ENCODE data around the gene KLHL6.

The KLHL6 gene

DNA sequence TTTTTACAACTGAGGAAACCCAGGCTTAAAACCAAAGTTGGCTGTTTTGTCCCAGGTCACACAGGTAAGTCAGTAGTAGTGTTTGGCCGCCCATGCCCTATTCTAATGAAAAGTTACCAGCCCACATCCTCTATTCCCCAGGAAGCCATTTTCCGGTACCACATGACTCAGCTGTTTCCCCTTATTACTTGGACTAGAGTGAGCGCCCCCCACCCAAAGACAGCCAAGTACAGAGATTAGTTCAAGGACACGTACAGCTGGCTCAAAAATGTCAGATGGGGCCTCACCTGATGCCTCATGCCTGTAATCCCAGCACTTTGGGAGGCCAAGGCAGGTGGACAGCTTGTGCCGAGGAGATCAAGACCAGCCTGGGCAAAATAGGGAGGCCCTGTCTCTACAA is 8.5 kb upstream of the KLHL6 start:
- no peak for DNase-seq (ENCODE audit: low read depth in 2 of 2)

DNA sequence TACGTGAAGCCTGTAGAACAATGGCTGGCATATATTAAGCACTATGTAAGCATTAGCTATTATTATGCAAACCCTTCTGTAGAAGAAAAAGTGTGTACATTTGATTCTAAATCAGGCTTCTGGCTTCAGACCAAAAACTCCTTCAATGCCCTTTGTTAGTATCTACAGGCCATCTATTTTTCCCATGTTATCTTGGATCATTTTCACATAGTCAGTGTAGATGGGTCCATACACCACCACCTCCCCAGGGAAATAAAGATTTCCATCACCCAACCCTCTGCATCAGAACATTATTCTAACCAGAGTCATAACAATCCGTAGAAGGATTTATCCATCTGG is 8.0 kb upstream of the KLHL6 start:
- DNase-seq (ENCODE audit: low read depth in 2 of 2), result no peak

DNA sequence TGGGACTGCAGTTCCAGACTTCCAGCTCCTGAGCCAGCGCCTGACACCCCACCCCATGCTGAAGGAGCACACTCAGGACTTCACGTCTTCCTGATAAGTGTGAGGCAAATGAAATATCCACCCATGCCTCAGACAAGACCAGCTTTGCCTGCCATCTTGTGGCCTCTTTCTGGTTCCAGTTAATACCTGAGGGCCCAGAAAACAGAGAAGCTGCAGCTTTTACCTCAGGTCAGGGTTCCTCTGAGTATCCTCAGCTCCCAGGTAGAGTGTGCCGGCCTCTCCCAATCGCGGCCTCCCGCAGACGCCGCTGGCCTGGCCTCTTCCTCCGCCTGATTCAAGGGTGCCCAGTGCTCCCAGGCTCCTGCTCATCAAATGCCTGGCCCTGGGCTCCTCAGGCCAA is 5.1 kb upstream of the KLHL6 start:
- no peak for DNase-seq (ENCODE audit: low read depth in 2 of 2)

- no peak for DNase-seq (ENCODE audit: low read depth in 2 of 2)
Measured at GRCh38 chr3:183558495-183558894, 3.0 kb upstream of the KLHL6 start.

- no peak for DNase-seq (ENCODE audit: low read depth in 2 of 2)
Measured at GRCh38 chr3:183556722-183557121, 1.2 kb upstream of the KLHL6 start.

GRCh38 chr3:183554377-183554776 is 1.1 kb downstream of the KLHL6 start:
- no peak for DNase-seq (ENCODE audit: low read depth in 2 of 2)

GRCh38 chr3:183553334-183554026 is 2.0 kb downstream of the KLHL6 start:
- no peak for DNase-seq (ENCODE audit: low read depth in 2 of 2)

GRCh38 chr3:183551930-183552329 is 3.6 kb downstream of the KLHL6 start:
- no peak for DNase-seq (ENCODE audit: low read depth in 2 of 2)

DNA sequence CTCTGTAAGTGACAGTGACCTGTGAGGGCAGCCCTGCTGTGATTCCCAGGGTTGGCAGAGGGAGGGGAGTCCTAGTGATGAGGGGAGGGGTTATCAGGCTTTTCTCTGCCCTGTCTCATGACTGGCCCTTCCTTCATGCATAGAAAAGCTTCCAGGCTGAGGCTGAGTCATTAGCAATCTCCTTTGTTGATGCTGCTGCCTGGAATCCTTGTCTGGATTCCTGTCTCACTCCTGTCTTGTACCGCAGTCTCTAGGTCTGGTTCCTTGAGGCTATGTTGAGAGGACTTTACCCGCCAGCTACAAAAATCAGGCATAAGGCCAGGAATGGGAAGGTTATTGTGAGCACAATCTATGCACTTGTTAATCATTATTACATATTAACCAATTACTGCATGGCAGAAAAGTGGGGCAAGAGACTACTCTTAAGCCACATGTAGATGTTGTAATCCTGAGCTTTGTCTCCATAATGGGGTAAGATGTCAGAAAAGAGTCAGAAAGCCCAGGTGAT is 7.2 kb downstream of the KLHL6 start:
- no peak for DNase-seq (ENCODE audit: low read depth in 2 of 2)

GRCh38 chr3:183546625-183547024 is 8.9 kb downstream of the KLHL6 start:
- DNase-seq (ENCODE audit: low read depth in 2 of 2), result no peak

DNA sequence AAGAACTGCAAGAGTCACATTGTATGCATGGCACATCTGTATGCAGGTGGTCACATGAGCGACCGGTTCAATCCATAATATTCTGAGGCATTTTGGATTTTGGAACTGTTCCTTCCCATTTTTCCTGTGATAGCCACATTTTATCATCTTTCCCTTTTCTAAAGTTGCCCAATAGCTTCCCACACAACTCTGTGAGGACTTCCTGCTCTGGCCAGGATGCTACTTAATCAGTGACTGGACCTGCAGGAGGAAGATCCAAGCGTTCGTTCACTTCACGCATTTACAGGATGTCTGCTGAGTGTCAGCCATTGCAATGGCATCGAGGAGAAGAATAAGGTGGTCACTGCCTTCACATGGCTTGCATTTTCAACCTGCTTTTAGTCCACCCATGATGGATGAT is 9.8 kb downstream of the KLHL6 start:
- no peak for DNase-seq (ENCODE audit: low read depth in 2 of 2)

- no peak for DNase-seq (ENCODE audit: low read depth in 2 of 2)
Measured at GRCh38 chr3:183542355-183542754, 13.2 kb downstream of the KLHL6 start.

DNA sequence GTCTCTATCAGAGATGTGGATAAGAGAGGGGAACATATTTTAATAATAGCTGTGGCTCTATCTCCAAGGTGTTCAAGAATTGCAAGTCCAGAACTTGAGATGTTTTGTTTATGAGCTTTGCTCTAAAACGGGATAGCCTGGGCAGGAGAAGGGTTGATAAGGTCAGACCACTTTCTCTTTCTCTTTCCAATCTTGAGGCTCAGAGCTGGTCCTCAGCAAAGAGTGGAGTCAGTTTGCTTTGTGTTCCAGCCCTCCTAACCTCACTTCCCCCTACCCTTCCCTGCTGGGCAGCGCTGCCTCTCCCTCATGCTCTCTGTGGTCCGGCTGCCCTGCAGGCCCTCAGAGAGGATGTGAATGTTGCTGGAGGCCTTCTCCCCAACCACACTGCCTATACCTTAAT is 13.8 kb downstream of the KLHL6 start:
- no peak for DNase-seq (ENCODE audit: low read depth in 2 of 2)

GRCh38 chr3:183541235-183541655 is 14.3 kb downstream of the KLHL6 start:
- no peak for DNase-seq (ENCODE audit: low read depth in 2 of 2)

GRCh38 chr3:183540501-183541234 is 14.8 kb downstream of the KLHL6 start:
- no peak for DNase-seq (ENCODE audit: low read depth in 2 of 2)

DNA sequence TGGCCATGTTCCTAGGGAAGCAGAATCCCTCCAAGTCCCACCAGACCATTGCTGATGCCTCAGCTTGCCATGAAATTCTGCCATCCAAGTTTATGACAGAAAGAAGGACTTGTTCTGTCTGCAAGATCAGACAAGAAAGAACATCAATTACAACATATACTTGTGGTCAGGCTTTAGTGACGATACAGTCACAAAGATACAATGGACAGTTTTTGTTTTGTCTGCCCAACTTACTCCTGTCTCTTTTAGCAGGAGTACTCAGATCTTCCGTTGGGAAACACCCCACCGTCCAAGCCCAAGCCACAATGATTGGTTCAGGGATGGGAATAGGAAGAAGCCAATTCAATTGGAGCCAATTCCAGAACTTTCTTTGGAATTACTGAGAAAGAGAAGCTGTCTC is 15.7 kb downstream of the KLHL6 start:
- DNase-seq (ENCODE audit: low read depth in 2 of 2), result no peak

- DNase-seq (ENCODE audit: low read depth in 2 of 2), result no peak
Measured at GRCh38 chr3:183538486-183538885, 17.0 kb downstream of the KLHL6 start.

DNA sequence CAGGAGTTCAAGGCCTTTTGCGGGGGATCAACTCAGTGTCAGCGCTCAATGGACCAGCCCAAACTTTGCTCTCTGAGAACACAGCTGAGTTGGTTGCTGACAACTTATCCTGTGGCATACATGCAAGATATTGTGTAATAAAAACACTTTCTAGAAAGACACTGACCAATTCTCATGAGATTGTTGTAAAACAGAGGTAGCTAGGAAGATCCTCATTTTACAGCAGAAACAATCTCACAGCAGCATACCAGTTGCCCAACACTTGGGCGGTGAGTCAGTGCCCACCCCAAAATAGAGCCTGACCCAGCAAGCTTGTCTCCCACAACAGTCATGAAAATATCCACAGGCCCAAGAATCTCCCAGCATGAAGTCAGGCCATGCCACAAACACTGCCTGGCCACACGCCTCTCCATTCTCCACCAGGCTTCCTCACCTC is 18.2 kb downstream of the KLHL6 start:
- DNase-seq (ENCODE audit: low read depth in 2 of 2), result no peak

DNA sequence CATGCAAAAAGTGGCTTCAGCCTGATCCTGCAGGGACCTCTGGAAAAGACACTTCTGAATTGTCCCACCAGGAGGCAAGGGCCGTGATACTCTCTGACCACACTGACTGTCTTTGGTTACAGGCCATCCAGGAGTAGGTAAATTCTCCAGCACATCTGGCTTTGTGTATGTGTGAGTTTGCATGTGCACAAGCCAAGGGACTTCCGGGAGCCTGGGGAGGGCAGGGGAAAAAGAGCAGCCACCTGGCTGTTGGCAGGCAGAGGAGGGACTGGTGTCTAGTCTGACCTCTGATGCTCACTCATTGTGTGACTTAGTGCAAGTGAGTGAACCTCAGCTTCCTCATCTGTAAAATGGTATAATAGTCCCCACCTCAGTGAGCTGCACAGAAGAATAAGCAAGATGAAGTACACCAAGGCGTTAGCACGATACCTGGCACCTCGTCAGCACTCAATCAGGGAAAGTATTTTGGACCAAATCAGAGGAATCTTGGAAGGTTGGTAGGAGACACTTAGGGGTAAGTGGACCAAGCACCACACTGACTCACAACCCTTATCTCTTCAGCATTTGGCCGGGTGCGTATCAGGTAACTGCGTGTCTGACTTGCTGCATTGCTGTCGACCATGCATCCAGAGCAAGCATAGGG is 19.1 kb downstream of the KLHL6 start:
- DNase-seq (ENCODE audit: low read depth in 2 of 2), result no peak

GRCh38 chr3:183534249-183534648 is 21.3 kb downstream of the KLHL6 start:
- DNase-seq (ENCODE audit: low read depth in 2 of 2), result no peak

- DNase-seq (ENCODE audit: low read depth in 2 of 2), result no peak
Measured at GRCh38 chr3:183533412-183534132, 21.9 kb downstream of the KLHL6 start.
